Adipocyte (in vitro differentiated cells): ENCODE results near the gene LRRC19.

Experiments
- DNase-seq: peaks from one replicate; pipeline ENCODE4 v3.0.0-alpha.2; 2015; ENCODE audit warnings: low read depth
- H3K27me3 ChIP-seq: replicated peaks from 2 replicates; pipeline ENCODE4 v1.7.0; 2013; ENCODE audit warnings: mild to moderate bottlenecking, low read length, moderate library complexity; ENCODE audit not compliant: control insufficient read depth, insufficient read depth
- H3K36me3 ChIP-seq: 2 replicates; pipeline ENCODE4 v1.7.0; 2013; ENCODE audit warnings: low read length, mild to moderate bottlenecking, moderate library complexity; ENCODE audit not compliant: control insufficient read depth, insufficient read depth, severe bottlenecking
- H3K4me1 ChIP-seq: 2 replicates; pipeline ENCODE4 v1.7.0; 2013; ENCODE audit warnings: mild to moderate bottlenecking, low read length, moderate library complexity; ENCODE audit not compliant: control insufficient read depth, insufficient read depth
- H3K4me3 ChIP-seq: 2 replicates; pipeline ENCODE4 v1.7.0; 2013; ENCODE audit warnings: mild to moderate bottlenecking, low read length, moderate library complexity
- H3K9ac ChIP-seq: 2 replicates; pipeline ENCODE4 v1.7.0; 2013; ENCODE audit warnings: mild to moderate bottlenecking, low read length, moderate library complexity
- H3K9me3 ChIP-seq: 2 replicates; pipeline ENCODE4 v1.7.0; 2013; ENCODE audit warnings: mild to moderate bottlenecking, low read length, moderate library complexity; ENCODE audit not compliant: control insufficient read depth

LRRC19 gene

GRCh38 chr9:26955222-26955903, 50.1 kb downstream of the LRRC19 start:
- Histone ChIP-seq H3K4me1 (peaks cover 14% of the 10 kb centered on the region), H3K9ac (peak overlapping the region; percentile 95), H3K36me3 (no peaks in the 10 kb centered on the region), H3K4me3 (peak overlapping the region; percentile 94), H3K9me3 (no peaks in the 10 kb centered on the region), H3K27me3 (no peaks in the 10 kb centered on the region)
- DNase-seq = peak; percentile 16

- Histone ChIP-seq H3K9ac (no peak overlapping the region), H3K4me1 (peaks cover 14% of the 10 kb centered on the region), H3K36me3 (no peaks in the 10 kb centered on the region), H3K9me3 (no peaks in the 10 kb centered on the region), H3K27me3 (no peaks in the 10 kb centered on the region), H3K4me3 (no peak overlapping the region)
- DNase-seq = no peak
Measured at GRCh38 chr9:26954050-26954508, 51.4 kb downstream of the LRRC19 start.

- H3K27me3 ChIP-seq = no peaks in the 10 kb centered on the region
- peaks cover 16% of the 10 kb centered on the region for H3K4me1 ChIP-seq
- no peaks in the 10 kb centered on the region for H3K36me3 ChIP-seq
- DNase-seq = peak; percentile 7
- H3K9ac ChIP-seq = no peak overlapping the region
- H3K9me3 ChIP-seq = no peaks in the 10 kb centered on the region
- H3K4me3 ChIP-seq = no peak overlapping the region
Measured at GRCh38 chr9:26951794-26952193, 53.7 kb downstream of the LRRC19 start.

GRCh38 chr9:26950521-26950920, 55.0 kb downstream of the LRRC19 start:
- no peak overlapping the region for H3K4me3 ChIP-seq
- H3K9me3 ChIP-seq = no peaks in the 10 kb centered on the region
- peaks cover 17% of the 10 kb centered on the region for H3K4me1 ChIP-seq
- no peaks in the 10 kb centered on the region for H3K36me3 ChIP-seq
- no peak for DNase-seq
- no peaks in the 10 kb centered on the region for H3K27me3 ChIP-seq
- no peak overlapping the region for H3K9ac ChIP-seq

- H3K27me3 ChIP-seq = no peaks in the 10 kb centered on the region
- H3K4me1 ChIP-seq = peaks cover 17% of the 10 kb centered on the region
- DNase-seq = no peak
- no peak overlapping the region for H3K4me3 ChIP-seq
- no peaks in the 10 kb centered on the region for H3K36me3 ChIP-seq
- no peaks in the 10 kb centered on the region for H3K9me3 ChIP-seq
- no peak overlapping the region for H3K9ac ChIP-seq
Measured at GRCh38 chr9:26949637-26950069, 55.8 kb downstream of the LRRC19 start.

- no peaks in the 10 kb centered on the region for H3K27me3 ChIP-seq
- peak overlapping the region; percentile 98 for H3K9ac ChIP-seq
- H3K4me3 ChIP-seq = peak overlapping the region; percentile 94
- H3K4me1 ChIP-seq = peaks cover 22% of the 10 kb centered on the region
- H3K36me3 ChIP-seq = no peaks in the 10 kb centered on the region
- peak; percentile 34 for DNase-seq
- no peaks in the 10 kb centered on the region for H3K9me3 ChIP-seq
Measured at GRCh38 chr9:26947736-26948135, 57.7 kb downstream of the LRRC19 start.

DNA sequence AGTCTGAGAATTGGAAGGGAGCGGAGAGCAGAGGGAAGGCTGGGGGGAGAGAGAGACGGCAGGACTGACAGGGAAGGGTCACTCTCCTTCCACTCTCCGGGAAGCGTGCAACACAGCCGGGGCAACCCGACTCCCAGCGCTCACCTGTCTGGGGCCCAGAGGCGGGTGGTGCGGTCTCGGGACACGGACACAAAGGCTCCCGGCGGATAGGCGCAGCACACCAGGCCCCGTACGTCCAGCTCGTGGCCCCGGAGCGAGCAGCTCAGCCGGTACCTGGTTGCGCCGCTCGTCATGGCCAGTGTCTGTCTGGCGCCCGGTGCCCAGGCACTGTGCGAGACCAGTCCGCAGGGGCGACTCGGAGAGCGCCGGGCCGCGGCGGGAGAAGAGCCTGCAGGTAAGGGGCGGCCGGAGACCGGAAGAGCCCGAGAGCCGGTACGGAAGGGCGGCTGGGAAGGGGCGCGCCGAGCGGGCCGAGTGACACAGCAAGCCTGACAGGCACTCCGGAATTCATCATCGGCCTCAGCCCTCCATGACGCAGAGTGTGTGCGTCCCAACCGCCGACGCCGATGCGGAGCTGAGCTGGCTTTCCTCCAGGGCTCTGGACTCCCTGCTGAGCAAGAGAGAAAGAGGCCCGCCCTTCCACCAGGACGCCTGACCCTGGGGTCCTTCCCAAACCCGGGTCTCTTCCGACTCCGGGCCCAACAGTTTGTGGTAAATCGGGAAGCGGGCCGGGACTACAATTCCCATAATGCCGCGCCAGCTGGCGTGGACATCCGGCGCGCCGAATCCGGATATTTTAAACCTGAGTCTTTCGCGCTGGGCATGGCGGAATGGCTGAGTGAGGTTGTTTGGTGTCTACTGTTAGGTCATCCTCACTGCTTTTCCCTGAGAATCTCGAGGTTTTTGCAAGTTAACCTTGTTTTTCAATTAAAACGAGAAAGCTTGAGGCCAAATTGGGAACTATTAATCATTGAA, 58.4 kb downstream of the LRRC19 start, which contains the start of gene PLAA:
Gene PLAA, minus strand, starts transcription at position 490 of the 975 bp plus-strand sequence. Its CDS starts 197 bp downstream, at position 293.
- Histone ChIP-seq H3K4me1 (peaks cover 22% of the 10 kb centered on the region), H3K9me3 (no peaks in the 10 kb centered on the region), H3K9ac (peak within 1 kb of the TSS; percentile 98), H3K36me3 (no peaks in the 10 kb centered on the region), H3K27me3 (no peaks in the 10 kb centered on the region), H3K4me3 (peak within 1 kb of the TSS; percentile 94)
- peak; percentile 96 for DNase-seq

- no peaks in the 10 kb centered on the region for H3K27me3 ChIP-seq
- peak overlapping the region; percentile 94 for H3K4me3 ChIP-seq
- peak overlapping the region; percentile 98 for H3K9ac ChIP-seq
- no peaks in the 10 kb centered on the region for H3K9me3 ChIP-seq
- DNase-seq = peak; percentile 18
- H3K4me1 ChIP-seq = peaks cover 22% of the 10 kb centered on the region
- no peaks in the 10 kb centered on the region for H3K36me3 ChIP-seq
Measured at GRCh38 chr9:26945591-26945990, 59.9 kb downstream of the LRRC19 start.
